Mesendoderm (in vitro differentiated cells): ENCODE results near the gene TNNC1.

Source experiments
- DNase-seq: peaks from one replicate; pipeline ENCODE4 v3.0.0; 2013
- H2AK5ac ChIP-seq: 2 replicates; pipeline ENCODE4 v1.6.1; 2013; ENCODE audit warnings: low read length, inconsistent platforms
- H2BK120ac ChIP-seq: 2 replicates; pipeline ENCODE4 v1.6.1; 2013; ENCODE audit warnings: low read depth, mild to moderate bottlenecking, low read length, moderate library complexity, mixed read lengths
- H2BK15ac ChIP-seq: replicated peaks from 2 replicates; pipeline ENCODE4 v1.6.1; 2013; ENCODE audit warnings: low read depth, mild to moderate bottlenecking, moderate library complexity
- H2BK5ac ChIP-seq: 2 replicates; pipeline ENCODE4 v1.6.1; 2013; ENCODE audit warnings: low read length, inconsistent platforms
- H3K18ac ChIP-seq: 2 replicates; pipeline ENCODE4 v1.6.1; 2013; ENCODE audit warnings: mild to moderate bottlenecking, low read length, mixed read lengths
- H3K23ac ChIP-seq: one replicate; pipeline ENCODE4 v1.6.1; 2013; ENCODE audit warnings: low read length
- H3K27ac ChIP-seq: 2 replicates; pipeline ENCODE4 v1.5.1; 2013; ENCODE audit warnings: low read depth, mild to moderate bottlenecking, inconsistent platforms, low read length, moderate library complexity
- H3K27me3 ChIP-seq: 2 replicates; pipeline ENCODE4 v1.6.1; 2013; ENCODE audit warnings: low read length, control low read depth, mild to moderate bottlenecking, inconsistent platforms; ENCODE audit not compliant: insufficient read depth, poor library complexity
- H3K36me3 ChIP-seq: 2 replicates; pipeline ENCODE4 v1.6.1; 2013; ENCODE audit warnings: low read length, inconsistent platforms; ENCODE audit not compliant: control insufficient read depth, insufficient read depth
- H3K4ac ChIP-seq: one replicate; pipeline ENCODE4 v1.6.1; 2013; ENCODE audit warnings: low read depth, mild to moderate bottlenecking, low read length, moderate library complexity
- H3K4me1 ChIP-seq: 2 replicates; pipeline ENCODE4 v1.6.1; 2013; ENCODE audit warnings: low read depth, low read length, inconsistent platforms; ENCODE audit not compliant: control insufficient read depth
- H3K4me2 ChIP-seq: 2 replicates; pipeline ENCODE4 v1.6.1; 2013; ENCODE audit warnings: low read length
- H3K4me3 ChIP-seq: 2 replicates; pipeline ENCODE4 v1.5.1; 2013; ENCODE audit warnings: mild to moderate bottlenecking, low read length
- H3K56ac ChIP-seq: one replicate; pipeline ENCODE4 v1.6.1; 2013; ENCODE audit warnings: low read length
- H3K79me1 ChIP-seq: 2 replicates; pipeline ENCODE4 v1.6.1; 2013; ENCODE audit warnings: low read length, inconsistent platforms
- H3K79me2 ChIP-seq: 2 replicates; pipeline ENCODE4 v1.6.1; 2013; ENCODE audit warnings: mild to moderate bottlenecking, low read length; ENCODE audit not compliant: control insufficient read depth, insufficient read depth
- H3K9ac ChIP-seq: 2 replicates; pipeline ENCODE4 v1.6.1; 2013; ENCODE audit warnings: low read length, inconsistent platforms
- H4K5ac ChIP-seq: one replicate; pipeline ENCODE4 v1.6.1; 2013; ENCODE audit warnings: low read length
- H4K8ac ChIP-seq: one replicate; pipeline ENCODE4 v1.6.1; 2013; ENCODE audit warnings: low read depth, mild to moderate bottlenecking, control low read depth, low read length, moderate library complexity
- WGBS: extraction: QIAGEN DNeasy Blood & Tissue Kit; methylation state at CpG from one replicate; pipeline ENCODE4 v1.1.7; 2013; ENCODE audit warnings: low lambda C conversion rate, missing lambda C conversion rate; ENCODE audit not compliant: insufficient coverage; ENCODE audit errors: extremely low coverage; 5-methylcytosine and 5-hydroxymethylcytosine counted together

Gene TNNC1

GRCh38 chr3:52487050-52487787 lies 33.4 kb upstream of the TNNC1 start:
- no peak overlapping the region for H3K4ac ChIP-seq
- H3K9ac ChIP-seq: no peak overlapping the region
- no CpG with 5 or more reads among the region's 31 CpGs for WGBS
- H3K56ac ChIP-seq: no peak overlapping the region
- no peaks in the 10 kb centered on the region for H3K27me3 ChIP-seq
- no peak overlapping the region for H2BK15ac ChIP-seq
- no peak overlapping the region for H4K8ac ChIP-seq
- H3K36me3 ChIP-seq: peaks cover 15% of the 10 kb centered on the region
- no peak overlapping the region for H2BK5ac ChIP-seq
- no peak overlapping the region for H2AK5ac ChIP-seq
- no peaks in the 10 kb centered on the region for H3K79me2 ChIP-seq
- no peak overlapping the region for H2BK120ac ChIP-seq
- no peak overlapping the region for H4K5ac ChIP-seq
- H3K4me3 ChIP-seq: no peak overlapping the region
- H3K27ac ChIP-seq: no peak overlapping the region
- no peaks in the 10 kb centered on the region for H3K4me1 ChIP-seq
- H3K18ac ChIP-seq: no peak overlapping the region
- no peaks in the 10 kb centered on the region for H3K79me1 ChIP-seq
- no peak overlapping the region for H3K23ac ChIP-seq
- no peak overlapping the region for H3K4me2 ChIP-seq
- no peak for DNase-seq

GRCh38 chr3:52484680-52485461 lies 31.0 kb upstream of the TNNC1 start:
- no peak overlapping the region for H3K23ac ChIP-seq
- no peak overlapping the region for H4K5ac ChIP-seq
- H2BK15ac ChIP-seq: no peak overlapping the region
- H3K4ac ChIP-seq: no peak overlapping the region
- no peak overlapping the region for H3K56ac ChIP-seq
- no peak for DNase-seq
- H3K27ac ChIP-seq: no peak overlapping the region
- peaks cover 14% of the 10 kb centered on the region for H3K36me3 ChIP-seq
- H3K9ac ChIP-seq: no peak overlapping the region
- H2BK120ac ChIP-seq: no peak overlapping the region
- no peak overlapping the region for H2BK5ac ChIP-seq
- no peak overlapping the region for H4K8ac ChIP-seq
- no peak overlapping the region for H3K4me3 ChIP-seq
- no peak overlapping the region for H3K18ac ChIP-seq
- H3K79me1 ChIP-seq: no peaks in the 10 kb centered on the region
- H2AK5ac ChIP-seq: no peak overlapping the region
- no peaks in the 10 kb centered on the region for H3K4me1 ChIP-seq
- H3K79me2 ChIP-seq: no peaks in the 10 kb centered on the region
- no peak overlapping the region for H3K4me2 ChIP-seq
- H3K27me3 ChIP-seq: no peaks in the 10 kb centered on the region
- WGBS: no CpG with 5 or more reads among the region's 10 CpGs

DNA sequence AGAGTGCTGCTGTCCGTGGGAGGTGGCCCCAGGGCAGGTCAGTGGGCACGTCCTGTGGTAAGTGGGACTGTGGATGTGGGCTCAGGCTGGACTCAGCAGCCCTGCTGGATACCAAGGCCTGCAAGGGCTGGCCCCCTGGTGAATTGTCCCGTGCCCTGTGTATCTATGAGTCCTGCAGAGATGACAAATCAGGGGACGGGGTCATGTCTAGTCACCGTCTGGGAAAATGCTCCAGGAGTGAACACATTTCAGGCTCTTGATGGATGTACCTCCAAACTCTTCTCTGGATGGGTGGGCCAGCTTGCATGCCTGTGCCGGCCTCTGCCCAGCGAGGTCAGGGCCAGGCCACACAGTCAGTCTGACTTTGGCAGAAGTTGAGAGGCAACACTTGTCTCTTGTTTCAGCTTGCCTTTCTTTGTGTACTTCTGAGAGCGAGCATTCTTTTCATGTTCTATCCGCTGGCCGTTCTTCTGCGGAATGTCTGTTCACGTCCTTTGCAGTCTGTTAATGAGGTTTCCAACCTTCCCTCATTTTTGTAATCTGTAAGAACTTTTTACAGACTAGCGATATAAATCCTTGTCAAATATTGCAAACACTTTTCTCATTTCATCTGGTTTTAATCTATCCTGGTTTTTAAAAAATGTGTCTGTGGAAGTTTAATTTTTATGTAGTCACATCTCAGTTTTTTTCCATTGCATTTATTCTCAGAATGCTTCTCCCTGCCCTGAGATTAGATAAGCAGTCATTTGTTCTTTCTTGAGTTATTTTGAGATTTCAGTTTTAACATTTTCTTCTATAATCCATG lies 29.9 kb upstream of the TNNC1 start:
- no peak overlapping the region for H2BK15ac ChIP-seq
- H3K23ac ChIP-seq: no peak overlapping the region
- H3K36me3 ChIP-seq: peaks cover 13% of the 10 kb centered on the region
- H2AK5ac ChIP-seq: no peak overlapping the region
- no peak overlapping the region for H3K4me2 ChIP-seq
- no peak overlapping the region for H4K8ac ChIP-seq
- no peak overlapping the region for H2BK120ac ChIP-seq
- H3K79me2 ChIP-seq: no peaks in the 10 kb centered on the region
- no peak overlapping the region for H3K18ac ChIP-seq
- no peak overlapping the region for H3K56ac ChIP-seq
- WGBS: no CpG with 5 or more reads among the region's 13 CpGs
- no peaks in the 10 kb centered on the region for H3K4me1 ChIP-seq
- no peak overlapping the region for H3K4me3 ChIP-seq
- H3K79me1 ChIP-seq: no peaks in the 10 kb centered on the region
- H2BK5ac ChIP-seq: no peak overlapping the region
- H3K4ac ChIP-seq: no peak overlapping the region
- no peak overlapping the region for H4K5ac ChIP-seq
- H3K27me3 ChIP-seq: no peaks in the 10 kb centered on the region
- H3K27ac ChIP-seq: no peak overlapping the region
- H3K9ac ChIP-seq: no peak overlapping the region
- no peak for DNase-seq

GRCh38 chr3:52483081-52483480 lies 29.2 kb upstream of the TNNC1 start:
- Histone ChIP-seq H2BK120ac (no peak overlapping the region), H3K27ac (no peak overlapping the region), H3K4me3 (no peak overlapping the region), H3K9ac (no peak overlapping the region), H3K4me2 (no peak overlapping the region), H4K5ac (no peak overlapping the region), H3K79me2 (no peaks in the 10 kb centered on the region), H3K27me3 (no peaks in the 10 kb centered on the region), H2BK15ac (no peak overlapping the region), H3K79me1 (no peaks in the 10 kb centered on the region), H3K4me1 (no peaks in the 10 kb centered on the region), H3K36me3 (peaks cover 13% of the 10 kb centered on the region), H2AK5ac (no peak overlapping the region), H3K23ac (no peak overlapping the region), H3K18ac (no peak overlapping the region), H3K56ac (no peak overlapping the region), H2BK5ac (no peak overlapping the region), H3K4ac (no peak overlapping the region), H4K8ac (no peak overlapping the region)
- no peak for DNase-seq
- WGBS: no CpG with 5 or more reads among the region's 14 CpGs

- WGBS: no CpG with 5 or more reads among the region's 23 CpGs
- Histone ChIP-seq H3K23ac (no peak overlapping the region), H2BK120ac (no peak overlapping the region), H4K5ac (no peak overlapping the region), H3K27me3 (no peaks in the 10 kb centered on the region), H3K4me3 (no peak overlapping the region), H3K79me2 (no peaks in the 10 kb centered on the region), H2BK15ac (no peak overlapping the region), H2BK5ac (no peak overlapping the region), H3K9ac (no peak overlapping the region), H3K36me3 (peaks cover 11% of the 10 kb centered on the region), H3K79me1 (no peaks in the 10 kb centered on the region), H3K18ac (no peak overlapping the region), H3K4ac (no peak overlapping the region), H2AK5ac (no peak overlapping the region), H3K4me2 (no peak overlapping the region), H3K27ac (no peak overlapping the region), H4K8ac (no peak overlapping the region), H3K4me1 (no peaks in the 10 kb centered on the region), H3K56ac (no peak overlapping the region)
- peak; percentile 67 for DNase-seq
Measured at GRCh38 chr3:52481819-52482521, 28.1 kb upstream of the TNNC1 start.
